Trophoblast cell (in vitro differentiated cells and primary cell): ENCODE data around the gene KATNBL1.

ENCODE experiments used
- DNase-seq, 2 donors: peaks; one replicate each; pipeline ENCODE4 v3.0.0-alpha.2; 2016
- H2AFZ ChIP-seq: 2 replicates; pipeline ENCODE4 v1.6.1; 2013; ENCODE audit warnings: low read length, moderate library complexity, mild to moderate bottlenecking; ENCODE audit not compliant: insufficient read depth, poor library complexity
- H2AK5ac ChIP-seq: 2 replicates; pipeline ENCODE4 v1.6.1; 2013; ENCODE audit warnings: mild to moderate bottlenecking, low read length
- H2BK120ac ChIP-seq: 2 replicates; pipeline ENCODE4 v1.6.1; 2013; ENCODE audit warnings: low read length, mild to moderate bottlenecking, moderate library complexity; ENCODE audit not compliant: insufficient read depth, poor library complexity
- H2BK12ac ChIP-seq: 2 replicates; pipeline ENCODE4 v1.6.1; 2013; ENCODE audit warnings: mild to moderate bottlenecking, low read length, moderate library complexity
- H2BK5ac ChIP-seq: 2 replicates; pipeline ENCODE4 v1.6.1; 2013; ENCODE audit warnings: low read length, low read depth, moderate library complexity, mild to moderate bottlenecking; ENCODE audit not compliant: poor library complexity
- H3K14ac ChIP-seq: 2 replicates; pipeline ENCODE4 v1.6.1; 2013; ENCODE audit warnings: mild to moderate bottlenecking, low read length
- H3K18ac ChIP-seq: 2 replicates; pipeline ENCODE4 v1.6.1; 2013; ENCODE audit warnings: mild to moderate bottlenecking, low read length
- H3K23ac ChIP-seq: 2 replicates; pipeline ENCODE4 v1.6.1; 2013; ENCODE audit warnings: low read length
- H3K27ac ChIP-seq: 2 replicates; pipeline ENCODE4 v1.5.1; 2013; ENCODE audit warnings: low read depth, mild to moderate bottlenecking, inconsistent platforms, low read length, moderate library complexity
- H3K27me3 ChIP-seq: 2 replicates; pipeline ENCODE4 v1.6.1; 2013; ENCODE audit warnings: inconsistent platforms, mild to moderate bottlenecking, low read length, moderate library complexity; ENCODE audit not compliant: insufficient read depth
- H3K36me3 ChIP-seq, 2 experiments: 1 replicate in 1 of 2; 2 replicates in 1 of 2; pipeline ENCODE4 v1.6.1; 2013; ENCODE audit warnings: low read length in 2 of 2, mild to moderate bottlenecking in 2 of 2, moderate library complexity in 1 of 2; ENCODE audit not compliant: insufficient read depth in 2 of 2, control insufficient read depth in 1 of 2
- H3K4ac ChIP-seq: 2 replicates; pipeline ENCODE4 v1.6.1; 2013; ENCODE audit warnings: low read depth, mild to moderate bottlenecking, low read length, moderate library complexity
- H3K4me1 ChIP-seq, 2 experiments: 1 replicate in 1 of 2; 2 replicates in 1 of 2; pipeline ENCODE4 v1.6.1; 2013; ENCODE audit warnings: low read length in 2 of 2, mild to moderate bottlenecking in 2 of 2, moderate library complexity in 1 of 2; ENCODE audit not compliant: insufficient read depth in 2 of 2, control insufficient read depth in 1 of 2
- H3K4me2 ChIP-seq: 2 replicates; pipeline ENCODE4 v1.6.1; 2013; ENCODE audit warnings: inconsistent platforms, mild to moderate bottlenecking, low read length, moderate library complexity
- H3K4me3 ChIP-seq: 2 replicates; pipeline ENCODE4 v1.5.1; 2013; ENCODE audit warnings: mild to moderate bottlenecking, low read depth, low read length, inconsistent platforms
- H3K79me1 ChIP-seq: one replicate; pipeline ENCODE4 v1.6.1; 2013; ENCODE audit warnings: low read length
- H3K79me2 ChIP-seq: 2 replicates; pipeline ENCODE4 v1.6.1; 2013; ENCODE audit warnings: low read length, mild to moderate bottlenecking; ENCODE audit not compliant: control insufficient read depth, insufficient read depth, poor library complexity
- H3K9ac ChIP-seq: 2 replicates; pipeline ENCODE4 v1.6.1; 2013; ENCODE audit warnings: mild to moderate bottlenecking, low read length
- H3K9me3 ChIP-seq: 2 replicates; pipeline ENCODE4 v1.6.1; 2013; ENCODE audit warnings: low read depth, mild to moderate bottlenecking, control low read depth, inconsistent platforms, low read length; ENCODE audit not compliant: insufficient read depth
- H4K12ac ChIP-seq: 2 replicates; pipeline ENCODE4 v1.6.1; 2013; ENCODE audit warnings: low read depth, mild to moderate bottlenecking, low read length, moderate library complexity
- H4K8ac ChIP-seq: 2 replicates; pipeline ENCODE4 v1.6.1; 2013; ENCODE audit warnings: low read depth, mild to moderate bottlenecking, low read length, moderate library complexity
- H4K91ac ChIP-seq: one replicate; pipeline ENCODE4 v1.6.1; 2013; ENCODE audit warnings: low read depth, mild to moderate bottlenecking, low read length, moderate library complexity
- WGBS: extraction: QIAGEN DNeasy Blood & Tissue Kit; methylation state at CpG from one replicate; pipeline ENCODE4 v1.1.7; 2013; ENCODE audit warnings: missing lambda C conversion rate; ENCODE audit not compliant: insufficient read length, insufficient coverage; ENCODE audit errors: extremely low coverage; 5-methylcytosine and 5-hydroxymethylcytosine counted together

The KATNBL1 gene

GRCh38 chr15:34241376-34242330, 31.8 kb upstream of the KATNBL1 start:
- no CpG with 5 or more reads among the region's 1 CpG for WGBS
- Histone ChIP-seq H3K4me3 (no peak overlapping the region), H3K4me1 (peaks cover 2 to 3% of the 10 kb centered on the region in 2 experiments), H3K9ac (no peak overlapping the region), H4K91ac (no peak overlapping the region), H3K4ac (no peak overlapping the region), H3K79me2 (no peaks in the 10 kb centered on the region), H3K4me2 (no peak overlapping the region), H2AFZ (no peak overlapping the region), H4K8ac (no peak overlapping the region), H2AK5ac (no peak overlapping the region), H3K9me3 (peaks cover 1% of the 10 kb centered on the region), H3K79me1 (peaks cover 2% of the 10 kb centered on the region), H2BK120ac (no peak overlapping the region), H2BK12ac (no peak overlapping the region), H3K23ac (no peak overlapping the region), H3K36me3 (peaks cover 1% of the 10 kb centered on the region in 2 experiments), H2BK5ac (no peak overlapping the region), H3K27me3 (no peaks in the 10 kb centered on the region), H3K27ac (no peak overlapping the region), H4K12ac (no peak overlapping the region), H3K18ac (no peak overlapping the region), H3K14ac (no peak overlapping the region)
- DNase-seq = peak; percentile 9 to 66

GRCh38 chr15:34240537-34240936, 30.6 kb upstream of the KATNBL1 start:
- Histone ChIP-seq H2AFZ (no peak overlapping the region), H3K4ac (no peak overlapping the region), H3K14ac (no peak overlapping the region), H3K36me3 (peaks cover 3% of the 10 kb centered on the region in 2 experiments), H3K79me1 (peaks cover 2% of the 10 kb centered on the region), H3K27me3 (no peaks in the 10 kb centered on the region), H2BK5ac (no peak overlapping the region), H3K4me1 (peaks cover 2 to 3% of the 10 kb centered on the region in 2 experiments), H3K79me2 (no peaks in the 10 kb centered on the region), H3K9ac (no peak overlapping the region), H2AK5ac (no peak overlapping the region), H2BK12ac (peak overlapping the region; percentile 82), H3K9me3 (peaks cover 1% of the 10 kb centered on the region), H3K18ac (no peak overlapping the region), H4K12ac (no peak overlapping the region), H3K4me2 (no peak overlapping the region), H2BK120ac (no peak overlapping the region), H3K4me3 (no peak overlapping the region), H4K8ac (no peak overlapping the region), H3K23ac (no peak overlapping the region), H4K91ac (no peak overlapping the region), H3K27ac (no peak overlapping the region)
- no CpG with 5 or more reads among the region's 3 CpGs for WGBS
- no peak for DNase-seq

GRCh38 chr15:34239151-34239808, 29.4 kb upstream of the KATNBL1 start:
- Histone ChIP-seq H3K27me3 (no peaks in the 10 kb centered on the region), H2BK5ac (peak overlapping the region; percentile 76), H2BK120ac (peak overlapping the region; percentile 16), H3K4me2 (no peak overlapping the region), H3K18ac (peak overlapping the region; percentile 10), H2AFZ (no peak overlapping the region), H3K14ac (peak overlapping the region; percentile 16), H3K36me3 (peaks cover 3% of the 10 kb centered on the region in 2 experiments), H3K4me1 (peaks cover 2 to 3% of the 10 kb centered on the region in 2 experiments), H2AK5ac (no peak overlapping the region), H4K8ac (peak overlapping the region; percentile 30), H2BK12ac (peak overlapping the region; percentile 94), H4K12ac (no peak overlapping the region), H3K9ac (no peak overlapping the region), H3K4ac (no peak overlapping the region), H4K91ac (peak overlapping the region; percentile 56), H3K9me3 (peaks cover 1% of the 10 kb centered on the region), H3K27ac (peak overlapping the region; percentile 53), H3K23ac (peak overlapping the region; percentile 71), H3K4me3 (no peak overlapping the region), H3K79me1 (peaks cover 2% of the 10 kb centered on the region), H3K79me2 (no peaks in the 10 kb centered on the region)
- DNase-seq = peak; percentile 64 to 85
- WGBS = no CpG with 5 or more reads among the region's 4 CpGs

GRCh38 chr15:34233614-34234013, 23.7 kb upstream of the KATNBL1 start:
- H2BK12ac ChIP-seq = no peak overlapping the region
- H3K18ac ChIP-seq = no peak overlapping the region
- H3K23ac ChIP-seq = no peak overlapping the region
- no peak overlapping the region for H3K27ac ChIP-seq
- no peak overlapping the region for H3K9ac ChIP-seq
- H3K14ac ChIP-seq = no peak overlapping the region
- no peak overlapping the region for H3K4me2 ChIP-seq
- H4K91ac ChIP-seq = no peak overlapping the region
- H3K4me1 ChIP-seq = no peaks in the 10 kb centered on the region
- no peak overlapping the region for H2BK120ac ChIP-seq
- H4K8ac ChIP-seq = no peak overlapping the region
- no peaks in the 10 kb centered on the region for H3K79me1 ChIP-seq
- DNase-seq = no peak
- no peak overlapping the region for H3K4ac ChIP-seq
- H3K79me2 ChIP-seq = no peaks in the 10 kb centered on the region
- peaks cover 9 to 11% of the 10 kb centered on the region in 2 experiments for H3K36me3 ChIP-seq
- H3K4me3 ChIP-seq = no peak overlapping the region
- H3K27me3 ChIP-seq = no peaks in the 10 kb centered on the region
- no peaks in the 10 kb centered on the region for H3K9me3 ChIP-seq
- WGBS = no CpG with 5 or more reads among the region's 6 CpGs
- H2AK5ac ChIP-seq = no peak overlapping the region
- H2AFZ ChIP-seq = no peak overlapping the region
- no peak overlapping the region for H4K12ac ChIP-seq
- H2BK5ac ChIP-seq = no peak overlapping the region
